Vagina (tissue), 2 donors: ENCODE measurements around the gene HAPLN2. TPM values are rescaled to one million over a fixed set of nuclear protein-coding genes. Genes with fewer than 3 reads are reported as not detected.

ENCODE experiments used
- DNase-seq, 2 donors: peaks; one replicate each; pipeline ENCODE4 v3.0.0-alpha.2; 2017; ENCODE audit errors: extremely low spot score in 2 of 2
- H3K27ac ChIP-seq: fragments of 200-600 bp; sonication (generic); one replicate; pipeline ENCODE4 v1.5.1; 2019
- H3K27me3 ChIP-seq: fragments of 200-600 bp; sonication (generic); one replicate; pipeline ENCODE4 v1.5.1; 2019
- H3K36me3 ChIP-seq, 2 donors: fragments of 200-600 bp; sonication (generic); one replicate each; pipeline ENCODE4 v1.5.1; 2017 to 2019
- H3K4me1 ChIP-seq: fragments of 200-600 bp; sonication (generic); one replicate; pipeline ENCODE4 v1.5.1; 2019
- H3K4me3 ChIP-seq, 2 donors: fragments of 200-600 bp; sonication (generic); 1 replicate in 1 of 2; 2 replicates in 1 of 2; pipeline ENCODE4 v1.5.1; 2016 to 2019
- H3K9me3 ChIP-seq: fragments of 200-600 bp; sonication (generic); one replicate; pipeline ENCODE4 v1.5.1; 2019
- CTCF ChIP-seq, 3 experiments: fragments of 450-650 bp in 2 of 3; fragments of 200-600 bp in 1 of 3; sonication (generic) in 1 of 3; IDR thresholded peaks; one replicate each; pipeline ENCODE4 v1.5.1; 2017 to 2019; ENCODE audit warnings: antibody characterized with exemption in 3 of 3, mild to moderate bottlenecking in 2 of 3, moderate library complexity in 2 of 3
- POLR2A ChIP-seq, 2 donors: fragments of 450-650 bp; IDR thresholded peaks; one replicate each; pipeline ENCODE4 v1.6.1; 2017; ENCODE audit warnings: antibody characterized with exemption in 2 of 2, mild to moderate bottlenecking in 2 of 2, moderate library complexity in 2 of 2
- POLR2AphosphoS5 ChIP-seq, 2 donors: sonication (generic); formaldehyde crosslinking; IDR thresholded peaks; one replicate each; pipeline ENCODE4 v1.9.0; 2017; ENCODE audit warnings: antibody characterized with exemption in 2 of 2, mild to moderate bottlenecking in 2 of 2, low read depth in 1 of 2; ENCODE audit not compliant: insufficient read depth in 1 of 2
- intact Hi-C: fragments of 100-400 bp; cut with DNase I; formaldehyde crosslinking; loops from one replicate; pipeline ENCODE4 v1.15.1; 2023
- total RNA-seq: library from RNA; depleted of rRNA; stranded (reverse); fragments of >200 nt; gene quantifications from one replicate; pipeline ENCODE4 v1.2.3, GENCODE V29; 2016

Gene HAPLN2
- total RNA-seq, 1 donor from 2014 or later: not detected

- Histone ChIP-seq H3K4me1 (peaks cover 20% of the 10 kb centered on the region), H3K9me3 (no peaks in the 10 kb centered on the region), H3K36me3 (peaks cover 0 to 39% of the 10 kb centered on the region in 2 donors), H3K27me3 (no peaks in the 10 kb centered on the region), H3K27ac (no peak overlapping the region), H3K4me3 (no peak overlapping the region)
- intact Hi-C loops: no loop called here
- DNase-seq: no peak
- TF ChIP-seq POLR2A (IDR thresholded peaks at IDR 0.05) (no peak), POLR2AphosphoS5 (IDR thresholded peaks at IDR 0.05; ENCODE audit: insufficient read depth in 1 of 2, low read depth in 1 of 2) (no peak), CTCF (IDR thresholded peaks at IDR 0.05) (no peak)
Observed at GRCh38 chr1:156594190-156594589, 25.0 kb upstream of the HAPLN2 start.

GRCh38 chr1:156595016-156595415, 24.2 kb upstream of the HAPLN2 start:
- Histone ChIP-seq H3K27me3 (no peaks in the 10 kb centered on the region), H3K4me1 (peaks cover 25% of the 10 kb centered on the region), H3K27ac (no peak overlapping the region), H3K36me3 (peaks cover 0 to 39% of the 10 kb centered on the region in 2 donors), H3K4me3 (no peak overlapping the region), H3K9me3 (no peaks in the 10 kb centered on the region)
- no peak for TF ChIP-seq POLR2A (IDR thresholded peaks at IDR 0.05)
- TF ChIP-seq POLR2AphosphoS5 (IDR thresholded peaks at IDR 0.05; ENCODE audit: insufficient read depth in 1 of 2, low read depth in 1 of 2): no peak
- TF ChIP-seq CTCF (IDR thresholded peaks at IDR 0.05): no peak
- no peak for DNase-seq
- intact Hi-C loops: no loop called here

- no peak for DNase-seq
Observed at GRCh38 chr1:156596426-156596825, 22.8 kb upstream of the HAPLN2 start.

GRCh38 chr1:156598125-156598524, 21.1 kb upstream of the HAPLN2 start:
- H3K27me3 ChIP-seq: no peaks in the 10 kb centered on the region
- H3K36me3 ChIP-seq: peaks cover 0 to 39% of the 10 kb centered on the region in 2 donors
- H3K4me1 ChIP-seq: peaks cover 21% of the 10 kb centered on the region
- no peak overlapping the region for H3K4me3 ChIP-seq
- H3K9me3 ChIP-seq: no peaks in the 10 kb centered on the region
- intact Hi-C loops: no loop called here
- no peak for TF ChIP-seq CTCF (IDR thresholded peaks at IDR 0.05)
- no peak for TF ChIP-seq POLR2A (IDR thresholded peaks at IDR 0.05)
- no peak for TF ChIP-seq POLR2AphosphoS5 (IDR thresholded peaks at IDR 0.05; ENCODE audit: insufficient read depth in 1 of 2, low read depth in 1 of 2)
- no peak overlapping the region for H3K27ac ChIP-seq
- no peak for DNase-seq

More at GRCh38 chr1:156596426-156596825, 22.8 kb upstream of the HAPLN2 start:
- peaks cover 0 to 39% of the 10 kb centered on the region in 2 donors for H3K36me3 ChIP-seq
- no peaks in the 10 kb centered on the region for H3K27me3 ChIP-seq
- H3K4me1 ChIP-seq: peaks cover 27% of the 10 kb centered on the region
- intact Hi-C loops: no loop called here
- no peak overlapping the region for H3K4me3 ChIP-seq
- TF ChIP-seq POLR2AphosphoS5 (IDR thresholded peaks at IDR 0.05; ENCODE audit: insufficient read depth in 1 of 2, low read depth in 1 of 2) (no peak), CTCF (IDR thresholded peaks at IDR 0.05) (no peak), POLR2A (IDR thresholded peaks at IDR 0.05) (no peak)
- no peaks in the 10 kb centered on the region for H3K9me3 ChIP-seq
- no peak overlapping the region for H3K27ac ChIP-seq

- intact Hi-C loops: no loop called here
- no peaks in the 10 kb centered on the region for H3K27me3 ChIP-seq
- no peak overlapping the region for H3K27ac ChIP-seq
- no peak overlapping the region for H3K4me3 ChIP-seq
- no peaks in the 10 kb centered on the region for H3K9me3 ChIP-seq
- peaks cover 0 to 38% of the 10 kb centered on the region in 2 donors for H3K36me3 ChIP-seq
- no peak for DNase-seq
- H3K4me1 ChIP-seq: peaks cover 21% of the 10 kb centered on the region
- TF ChIP-seq POLR2AphosphoS5 (IDR thresholded peaks at IDR 0.05; ENCODE audit: insufficient read depth in 1 of 2, low read depth in 1 of 2): no peak
- no peak for TF ChIP-seq POLR2A (IDR thresholded peaks at IDR 0.05)
- TF ChIP-seq CTCF (IDR thresholded peaks at IDR 0.05): no peak
Observed at GRCh38 chr1:156598731-156599432, 20.3 kb upstream of the HAPLN2 start.
